NT2/D1 (cell line): ENCODE measurements around the gene FAM120A.

ENCODE experiments used
- DNase-seq: peaks from one replicate; pipeline ENCODE4 v3.0.0-alpha.2; 2011; ENCODE audit warnings: low read depth, low spot score
- H3K27me3 ChIP-seq: 2 replicates; pipeline ENCODE4 v1.6.0; 2011; ENCODE audit warnings: mild to moderate bottlenecking; ENCODE audit not compliant: insufficient read length, insufficient read depth
- H3K36me3 ChIP-seq: 2 replicates; pipeline ENCODE4 v1.6.1; 2011; ENCODE audit warnings: mild to moderate bottlenecking, low read length, mixed read lengths; ENCODE audit not compliant: insufficient read depth, insufficient read length
- H3K4me1 ChIP-seq: 2 replicates; pipeline ENCODE4 v1.5.1; 2011; ENCODE audit not compliant: insufficient read depth, insufficient read length
- H3K4me3 ChIP-seq: 2 replicates; pipeline ENCODE4 v1.5.1; 2011; ENCODE audit warnings: low read depth; ENCODE audit not compliant: insufficient read length
- H3K9ac ChIP-seq: 2 replicates; pipeline ENCODE4 v1.6.0; 2011; ENCODE audit warnings: low read depth; ENCODE audit not compliant: insufficient read length
- H3K9me3 ChIP-seq: 2 replicates; pipeline ENCODE4 v1.5.1; 2011; ENCODE audit warnings: mild to moderate bottlenecking, low read length; ENCODE audit not compliant: insufficient read depth
- SUZ12 ChIP-seq: IDR thresholded peaks from 2 replicates; pipeline ENCODE4 v1.6.1; 2011; ENCODE audit not compliant: insufficient read length, insufficient read depth; ENCODE audit errors: extremely low read depth
- YY1 ChIP-seq: IDR thresholded peaks from 2 replicates; pipeline ENCODE4 v1.6.1; 2011; ENCODE audit not compliant: insufficient read length, insufficient read depth
- ZNF274 ChIP-seq: IDR thresholded peaks from 2 replicates; pipeline ENCODE4 v1.6.1; 2011; ENCODE audit warnings: mild to moderate bottlenecking, low read depth, low read length

FAM120A gene

GRCh38 chr9:93533863-93534262 lies 82.4 kb downstream of the FAM120A start:
- Histone ChIP-seq H3K36me3 (peaks cover 67% of the 10 kb centered on the region), H3K4me3 (no peak overlapping the region), H3K27me3 (no peaks in the 10 kb centered on the region), H3K9me3 (no peaks in the 10 kb centered on the region), H3K4me1 (no peaks in the 10 kb centered on the region), H3K9ac (no peak overlapping the region)
- DNase-seq: no peak
- TF ChIP-seq ZNF274 (no peak), YY1 (no peak), SUZ12 (no peak)

- Histone ChIP-seq H3K27me3 (no peaks in the 10 kb centered on the region), H3K36me3 (peaks cover 63% of the 10 kb centered on the region), H3K9me3 (no peaks in the 10 kb centered on the region), H3K9ac (no peak overlapping the region), H3K4me3 (no peak overlapping the region), H3K4me1 (no peaks in the 10 kb centered on the region)
- no peak for DNase-seq
- no peak for TF ChIP-seq SUZ12
- TF ChIP-seq YY1: no peak
- no peak for TF ChIP-seq ZNF274
These were observed 84.7 kb downstream of the FAM120A start for GRCh38 chr9:93536167-93536566.

GRCh38 chr9:93536874-93537273 lies 85.4 kb downstream of the FAM120A start:
- TF ChIP-seq ZNF274 (no peak), SUZ12 (no peak), YY1 (no peak)
- no peak for DNase-seq
- H3K9ac ChIP-seq: no peak overlapping the region
- no peaks in the 10 kb centered on the region for H3K27me3 ChIP-seq
- no peaks in the 10 kb centered on the region for H3K4me1 ChIP-seq
- H3K9me3 ChIP-seq: no peaks in the 10 kb centered on the region
- peaks cover 60% of the 10 kb centered on the region for H3K36me3 ChIP-seq
- H3K4me3 ChIP-seq: no peak overlapping the region

- Histone ChIP-seq H3K9me3 (no peaks in the 10 kb centered on the region), H3K27me3 (no peaks in the 10 kb centered on the region), H3K4me3 (no peak overlapping the region), H3K9ac (no peak overlapping the region), H3K4me1 (no peaks in the 10 kb centered on the region), H3K36me3 (peaks cover 56% of the 10 kb centered on the region)
- DNase-seq: no peak
- TF ChIP-seq ZNF274 (no peak), SUZ12 (no peak), YY1 (no peak)
These were observed 88.8 kb downstream of the FAM120A start for GRCh38 chr9:93540305-93540704.

- Histone ChIP-seq H3K36me3 (peaks cover 58% of the 10 kb centered on the region), H3K4me3 (no peak overlapping the region)
- TF ChIP-seq YY1 (no peak), ZNF274 (no peak), SUZ12 (no peak)
These were observed 89.5 kb downstream of the FAM120A start for GRCh38 chr9:93541005-93541404.

GRCh38 chr9:93541581-93542349 lies 90.3 kb downstream of the FAM120A start:
- H3K36me3 ChIP-seq: peaks cover 62% of the 10 kb centered on the region
- H3K9ac ChIP-seq: no peak overlapping the region
- DNase-seq: no peak
- H3K4me3 ChIP-seq: no peak overlapping the region
- no peaks in the 10 kb centered on the region for H3K9me3 ChIP-seq
- H3K27me3 ChIP-seq: no peaks in the 10 kb centered on the region
- H3K4me1 ChIP-seq: peaks cover 3% of the 10 kb centered on the region
- TF ChIP-seq YY1 (no peak), SUZ12 (no peak), ZNF274 (no peak)

More at GRCh38 chr9:93541005-93541404, 89.5 kb downstream of the FAM120A start:
- no peaks in the 10 kb centered on the region for H3K9me3 ChIP-seq
- H3K9ac ChIP-seq: no peak overlapping the region
- H3K4me1 ChIP-seq: no peaks in the 10 kb centered on the region
- H3K27me3 ChIP-seq: no peaks in the 10 kb centered on the region
- no peak for DNase-seq

- Histone ChIP-seq H3K9me3 (no peaks in the 10 kb centered on the region), H3K9ac (no peak overlapping the region), H3K36me3 (peaks cover 60% of the 10 kb centered on the region), H3K4me3 (no peak overlapping the region), H3K4me1 (peaks cover 3% of the 10 kb centered on the region), H3K27me3 (no peaks in the 10 kb centered on the region)
- no peak for TF ChIP-seq ZNF274
- TF ChIP-seq YY1: no peak
- TF ChIP-seq SUZ12: no peak
- no peak for DNase-seq
These were observed 91.6 kb downstream of the FAM120A start for GRCh38 chr9:93543117-93543516.
